ENCODE measurements around the gene MACROD2.

The MACROD2 gene

DNA sequence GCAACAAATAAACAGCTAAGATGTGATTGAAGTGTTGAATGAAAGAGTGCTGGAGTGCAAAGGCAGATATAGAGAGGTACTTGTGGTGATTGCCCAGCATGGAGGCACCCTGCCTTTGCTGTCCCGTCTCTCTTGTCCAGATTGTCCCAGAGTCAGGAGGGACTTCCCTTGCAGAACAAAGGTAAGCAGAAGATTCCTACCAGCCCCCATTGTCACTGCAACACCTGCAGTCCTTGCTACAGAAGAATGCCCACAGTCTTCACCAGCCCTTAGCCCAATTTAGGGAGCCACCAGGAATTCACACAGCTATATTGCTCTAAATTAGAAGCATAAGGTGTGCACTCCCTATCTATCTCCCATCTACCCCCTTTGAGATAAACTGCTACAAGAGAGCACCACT is 2086.1 kb downstream of the MACROD2 start:
- no peaks in the 10 kb centered on the region for H3K27me3 ChIP-seq (ENCODE audit: control insufficient read depth in 1 of 2, insufficient read depth in 2 of 2, low read length in 2 of 2)
- H3K4me3 ChIP-seq (ENCODE audit: low read length in 2 of 2) = no peak overlapping the region
- H3K9ac ChIP-seq (ENCODE audit: low read length in 2 of 2) = no peak overlapping the region
- H3K4me1 ChIP-seq (ENCODE audit: control insufficient read depth, insufficient read depth, low read length) = no peaks in the 10 kb centered on the region
- no peak overlapping the region for H3K27ac ChIP-seq (ENCODE audit: low read length)
- H3K9me3 ChIP-seq (ENCODE audit: control insufficient read depth in 2 of 2, low read length in 2 of 2) = no peaks in the 10 kb centered on the region
- H3K36me3 ChIP-seq (ENCODE audit: control insufficient read depth in 2 of 2, insufficient read depth in 2 of 2, low read length in 2 of 2) = no peaks in the 10 kb centered on the region

GRCh38 chr20:16082051-16082550 is 2086.8 kb downstream of the MACROD2 start:
- no peaks in the 10 kb centered on the region for H3K4me1 ChIP-seq (ENCODE audit: control insufficient read depth, insufficient read depth, low read length)
- no peaks in the 10 kb centered on the region for H3K36me3 ChIP-seq (ENCODE audit: control insufficient read depth in 2 of 2, insufficient read depth in 2 of 2, low read length in 2 of 2)
- H3K9me3 ChIP-seq (ENCODE audit: control insufficient read depth in 2 of 2, low read length in 2 of 2) = no peaks in the 10 kb centered on the region
- H3K27me3 ChIP-seq (ENCODE audit: control insufficient read depth in 1 of 2, insufficient read depth in 2 of 2, low read length in 2 of 2) = no peaks in the 10 kb centered on the region
- no peak overlapping the region for H3K4me3 ChIP-seq (ENCODE audit: low read length in 2 of 2)
- no peak overlapping the region for H3K9ac ChIP-seq (ENCODE audit: low read length in 2 of 2)
- no peak overlapping the region for H3K27ac ChIP-seq (ENCODE audit: low read length)

GRCh38 chr20:16083639-16084280 is 2088.4 kb downstream of the MACROD2 start:
- Histone ChIP-seq H3K9ac (ENCODE audit: low read length in 2 of 2) (no peak overlapping the region), H3K36me3 (ENCODE audit: control insufficient read depth in 2 of 2, insufficient read depth in 2 of 2, low read length in 2 of 2) (no peaks in the 10 kb centered on the region), H3K27ac (ENCODE audit: low read length) (no peak overlapping the region), H3K9me3 (ENCODE audit: control insufficient read depth in 2 of 2, low read length in 2 of 2) (no peaks in the 10 kb centered on the region), H3K4me3 (ENCODE audit: low read length in 2 of 2) (no peak overlapping the region), H3K4me1 (ENCODE audit: control insufficient read depth, insufficient read depth, low read length) (no peaks in the 10 kb centered on the region), H3K27me3 (ENCODE audit: control insufficient read depth in 1 of 2, insufficient read depth in 2 of 2, low read length in 2 of 2) (no peaks in the 10 kb centered on the region)

DNA sequence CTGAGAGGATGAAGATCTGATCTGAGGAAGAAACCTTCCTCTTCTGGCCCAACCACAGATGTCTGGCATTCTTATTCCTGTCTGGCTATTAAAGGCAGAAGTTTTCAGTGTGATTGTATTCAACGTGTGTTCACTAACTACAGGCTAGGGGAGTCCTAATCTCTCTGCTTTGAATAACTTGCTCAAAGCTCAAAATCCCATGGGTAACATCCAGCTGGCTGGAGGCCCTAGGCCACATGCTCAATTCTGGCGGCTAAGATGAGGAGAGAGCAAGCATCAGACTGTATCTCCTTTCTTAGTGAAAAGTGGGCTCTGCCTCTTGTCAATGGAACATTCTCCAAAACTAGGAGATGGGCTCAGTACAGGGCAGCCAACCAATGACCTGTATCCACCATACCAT is 2099.9 kb downstream of the MACROD2 start:
- no peaks in the 10 kb centered on the region for H3K36me3 ChIP-seq (ENCODE audit: control insufficient read depth in 2 of 2, insufficient read depth in 2 of 2, low read length in 2 of 2)
- no peak overlapping the region for H3K9ac ChIP-seq (ENCODE audit: low read length in 2 of 2)
- no peak overlapping the region for H3K27ac ChIP-seq (ENCODE audit: low read length)
- no peaks in the 10 kb centered on the region for H3K27me3 ChIP-seq (ENCODE audit: control insufficient read depth in 1 of 2, insufficient read depth in 2 of 2, low read length in 2 of 2)
- H3K9me3 ChIP-seq (ENCODE audit: control insufficient read depth in 2 of 2, low read length in 2 of 2) = no peaks in the 10 kb centered on the region
- H3K4me3 ChIP-seq (ENCODE audit: low read length in 2 of 2) = no peak overlapping the region
- no peaks in the 10 kb centered on the region for H3K4me1 ChIP-seq (ENCODE audit: control insufficient read depth, insufficient read depth, low read length)

GRCh38 chr20:16096756-16097326 is 2101.5 kb downstream of the MACROD2 start:
- no peak overlapping the region for H3K9ac ChIP-seq (ENCODE audit: low read length in 2 of 2)
- no peaks in the 10 kb centered on the region for H3K4me1 ChIP-seq (ENCODE audit: control insufficient read depth, insufficient read depth, low read length)
- no peaks in the 10 kb centered on the region for H3K9me3 ChIP-seq (ENCODE audit: control insufficient read depth in 2 of 2, low read length in 2 of 2)
- H3K27ac ChIP-seq (ENCODE audit: low read length) = no peak overlapping the region
- no peaks in the 10 kb centered on the region for H3K36me3 ChIP-seq (ENCODE audit: control insufficient read depth in 2 of 2, insufficient read depth in 2 of 2, low read length in 2 of 2)
- no peaks in the 10 kb centered on the region for H3K27me3 ChIP-seq (ENCODE audit: control insufficient read depth in 1 of 2, insufficient read depth in 2 of 2, low read length in 2 of 2)
- no peak overlapping the region for H3K4me3 ChIP-seq (ENCODE audit: low read length in 2 of 2)

DNA sequence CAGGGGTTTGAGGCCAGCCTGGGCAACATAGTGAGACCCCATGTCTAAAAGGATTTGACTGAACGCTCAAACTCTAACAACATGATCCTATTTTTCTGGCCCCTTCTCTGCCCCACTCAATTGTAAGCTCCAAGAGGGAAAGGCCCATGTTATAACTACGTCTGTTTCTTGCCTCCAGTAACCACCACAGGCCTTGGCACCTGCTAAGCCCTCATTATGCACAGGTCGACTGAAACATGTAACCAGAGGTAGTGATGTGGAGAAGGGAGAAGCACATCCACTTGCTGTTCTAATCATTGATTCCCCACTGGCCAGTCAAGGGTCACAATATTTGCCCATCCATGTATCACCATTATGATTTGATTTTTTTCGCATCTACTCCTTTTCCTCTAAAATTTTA is 2102.5 kb downstream of the MACROD2 start:
- H3K9me3 ChIP-seq (ENCODE audit: control insufficient read depth in 2 of 2, low read length in 2 of 2) = no peaks in the 10 kb centered on the region
- H3K4me3 ChIP-seq (ENCODE audit: low read length in 2 of 2) = no peak overlapping the region
- H3K27ac ChIP-seq (ENCODE audit: low read length) = no peak overlapping the region
- H3K9ac ChIP-seq (ENCODE audit: low read length in 2 of 2) = no peak overlapping the region
- no peaks in the 10 kb centered on the region for H3K36me3 ChIP-seq (ENCODE audit: control insufficient read depth in 2 of 2, insufficient read depth in 2 of 2, low read length in 2 of 2)
- no peaks in the 10 kb centered on the region for H3K4me1 ChIP-seq (ENCODE audit: control insufficient read depth, insufficient read depth, low read length)
- no peaks in the 10 kb centered on the region for H3K27me3 ChIP-seq (ENCODE audit: control insufficient read depth in 1 of 2, insufficient read depth in 2 of 2, low read length in 2 of 2)

GRCh38 chr20:16098890-16099639 is 2103.7 kb downstream of the MACROD2 start:
- H3K27me3 ChIP-seq (ENCODE audit: control insufficient read depth in 1 of 2, insufficient read depth in 2 of 2, low read length in 2 of 2) = no peaks in the 10 kb centered on the region
- H3K9me3 ChIP-seq (ENCODE audit: control insufficient read depth in 2 of 2, low read length in 2 of 2) = no peaks in the 10 kb centered on the region
- no peaks in the 10 kb centered on the region for H3K4me1 ChIP-seq (ENCODE audit: control insufficient read depth, insufficient read depth, low read length)
- H3K27ac ChIP-seq (ENCODE audit: low read length) = no peak overlapping the region
- H3K4me3 ChIP-seq (ENCODE audit: low read length in 2 of 2) = no peak overlapping the region
- no peak overlapping the region for H3K9ac ChIP-seq (ENCODE audit: low read length in 2 of 2)
- H3K36me3 ChIP-seq (ENCODE audit: control insufficient read depth in 2 of 2, insufficient read depth in 2 of 2, low read length in 2 of 2) = no peaks in the 10 kb centered on the region

- Histone ChIP-seq H3K4me1 (ENCODE audit: control insufficient read depth, insufficient read depth, low read length) (no peaks in the 10 kb centered on the region), H3K27ac (ENCODE audit: low read length) (no peak overlapping the region), H3K36me3 (ENCODE audit: control insufficient read depth in 2 of 2, insufficient read depth in 2 of 2, low read length in 2 of 2) (no peaks in the 10 kb centered on the region), H3K9me3 (ENCODE audit: control insufficient read depth in 2 of 2, low read length in 2 of 2) (no peaks in the 10 kb centered on the region), H3K9ac (ENCODE audit: low read length in 2 of 2) (no peak overlapping the region), H3K4me3 (ENCODE audit: low read length in 2 of 2) (no peak overlapping the region), H3K27me3 (ENCODE audit: control insufficient read depth in 1 of 2, insufficient read depth in 2 of 2, low read length in 2 of 2) (no peaks in the 10 kb centered on the region)
Measured at GRCh38 chr20:16100111-16100510, 2104.8 kb downstream of the MACROD2 start.

DNA sequence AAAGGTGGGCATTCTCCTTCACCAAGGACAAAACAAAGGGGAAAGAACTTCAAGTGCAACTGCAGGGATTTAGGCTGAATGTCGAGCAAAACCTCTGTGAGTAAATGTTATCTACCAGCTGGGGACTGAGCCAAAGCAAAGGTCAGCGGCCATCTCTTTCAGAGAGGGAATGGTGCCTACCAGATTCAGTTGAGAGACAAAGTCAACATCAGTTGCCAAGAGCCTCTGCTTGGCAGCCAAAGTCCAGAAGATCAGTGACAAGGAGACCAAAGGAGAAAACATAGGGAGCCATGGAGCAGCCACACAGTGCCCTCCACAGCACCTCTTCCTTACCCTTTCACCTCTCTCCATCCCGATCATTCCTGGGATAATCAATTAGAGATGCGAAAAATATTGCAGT is 2105.5 kb downstream of the MACROD2 start:
- H3K27me3 ChIP-seq (ENCODE audit: control insufficient read depth in 1 of 2, insufficient read depth in 2 of 2, low read length in 2 of 2) = no peaks in the 10 kb centered on the region
- no peak overlapping the region for H3K9ac ChIP-seq (ENCODE audit: low read length in 2 of 2)
- H3K27ac ChIP-seq (ENCODE audit: low read length) = no peak overlapping the region
- no peak overlapping the region for H3K4me3 ChIP-seq (ENCODE audit: low read length in 2 of 2)
- no peaks in the 10 kb centered on the region for H3K36me3 ChIP-seq (ENCODE audit: control insufficient read depth in 2 of 2, insufficient read depth in 2 of 2, low read length in 2 of 2)
- no peaks in the 10 kb centered on the region for H3K4me1 ChIP-seq (ENCODE audit: control insufficient read depth, insufficient read depth, low read length)
- no peaks in the 10 kb centered on the region for H3K9me3 ChIP-seq (ENCODE audit: control insufficient read depth in 2 of 2, low read length in 2 of 2)
